ENCODE results near the gene NPPA. TPM values are rescaled to one million over a fixed set of nuclear protein-coding genes. Genes with fewer than 3 reads are reported as not detected.

NPPA gene
- total RNA-seq, 6 experiments from 2014 or later: 0.27 to 2.3 (median 1.3) TPM; not detected in 2

DNA sequence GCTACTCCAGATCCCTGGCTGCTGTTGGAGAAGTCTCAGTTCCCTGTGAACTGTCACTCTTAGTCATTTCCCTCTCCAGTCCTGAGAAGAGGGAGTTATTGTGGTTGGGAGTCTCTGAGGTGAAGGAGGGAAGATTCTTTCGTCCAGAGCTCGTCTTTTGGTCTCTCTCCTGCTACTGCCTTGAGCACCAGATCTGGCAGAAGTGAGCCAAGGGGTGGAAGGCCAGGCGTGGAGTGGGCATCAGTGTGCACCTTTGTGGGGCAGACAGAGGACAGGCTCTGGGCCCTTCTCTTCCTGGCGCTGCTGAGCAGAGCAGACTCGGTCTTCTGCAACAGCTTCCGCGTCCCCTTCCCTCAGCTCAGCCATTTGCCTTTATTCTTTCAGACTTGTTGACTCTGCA, 22.5 kb downstream of the NPPA start:
- H3K4me1 ChIP-seq: no peaks in the 10 kb centered on the region
- H3K27me3 ChIP-seq: no peaks in the 10 kb centered on the region
- H3K9me3 ChIP-seq: no peaks in the 10 kb centered on the region
- WGBS (ENCODE audit: insufficient coverage, low coverage, low lambda C conversion rate, missing lambda C conversion rate): 87% methylated on average over 6 of the region's 7 CpGs
- no peak overlapping the region for H3K27ac ChIP-seq
- TF ChIP-seq, protein P1, sequence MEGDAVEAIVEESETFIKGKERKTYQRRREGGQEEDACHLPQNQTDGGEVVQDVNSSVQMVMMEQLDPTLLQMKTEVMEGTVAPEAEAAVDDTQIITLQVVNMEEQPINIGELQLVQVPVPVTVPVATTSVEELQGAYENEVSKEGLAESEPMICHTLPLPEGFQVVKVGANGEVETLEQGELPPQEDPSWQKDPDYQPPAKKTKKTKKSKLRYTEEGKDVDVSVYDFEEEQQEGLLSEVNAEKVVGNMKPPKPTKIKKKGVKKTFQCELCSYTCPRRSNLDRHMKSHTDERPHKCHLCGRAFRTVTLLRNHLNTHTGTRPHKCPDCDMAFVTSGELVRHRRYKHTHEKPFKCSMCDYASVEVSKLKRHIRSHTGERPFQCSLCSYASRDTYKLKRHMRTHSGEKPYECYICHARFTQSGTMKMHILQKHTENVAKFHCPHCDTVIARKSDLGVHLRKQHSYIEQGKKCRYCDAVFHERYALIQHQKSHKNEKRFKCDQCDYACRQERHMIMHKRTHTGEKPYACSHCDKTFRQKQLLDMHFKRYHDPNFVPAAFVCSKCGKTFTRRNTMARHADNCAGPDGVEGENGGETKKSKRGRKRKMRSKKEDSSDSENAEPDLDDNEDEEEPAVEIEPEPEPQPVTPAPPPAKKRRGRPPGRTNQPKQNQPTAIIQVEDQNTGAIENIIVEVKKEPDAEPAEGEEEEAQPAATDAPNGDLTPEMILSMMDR (IDR thresholded peaks at IDR 0.05): no peak
- no peak for TF ChIP-seq POLR2A (IDR thresholded peaks at IDR 0.05)
- intact Hi-C loops (cut with DNase I): no loop called here
- ATAC-seq (no peak), DNase-seq (no peak)
- H3K4me3 ChIP-seq: no peak overlapping the region
- H3K36me3 ChIP-seq: peaks cover 0 to 82% (median 18%) of the 10 kb centered on the region in 4 donors

- TF ChIP-seq, protein P1 (IDR thresholded peaks at IDR 0.05): no peak
- TF ChIP-seq POLR2A (IDR thresholded peaks at IDR 0.05): no peak
- Histone ChIP-seq H3K4me3 (no peak overlapping the region), H3K36me3 (peaks cover 0 to 84% (median 22%) of the 10 kb centered on the region in 4 donors), H3K27ac (no peak overlapping the region), H3K9me3 (no peaks in the 10 kb centered on the region), H3K27me3 (no peaks in the 10 kb centered on the region), H3K4me1 (no peaks in the 10 kb centered on the region)
- intact Hi-C loops (cut with DNase I): no loop called here
- 80% methylated on average over 11 of the region's 17 CpGs for WGBS (ENCODE audit: insufficient coverage, low coverage, low lambda C conversion rate, missing lambda C conversion rate)
- no peak for DNase-seq
- ATAC-seq: no peak
Observed at GRCh38 chr1:11823366-11824137, 24.0 kb downstream of the NPPA start.

- Histone ChIP-seq H3K27me3 (no peaks in the 10 kb centered on the region), H3K27ac (no peak overlapping the region), H3K4me3 (no peak overlapping the region), H3K36me3 (peaks cover 0 to 85% (median 24%) of the 10 kb centered on the region in 4 donors), H3K4me1 (no peaks in the 10 kb centered on the region), H3K9me3 (no peaks in the 10 kb centered on the region)
- no peak for TF ChIP-seq POLR2A (IDR thresholded peaks at IDR 0.05)
- TF ChIP-seq, protein P1 (IDR thresholded peaks at IDR 0.05): no peak
- WGBS (ENCODE audit: insufficient coverage, low coverage, low lambda C conversion rate, missing lambda C conversion rate): 78% methylated on average over 3 of the region's 3 CpGs
- DNase-seq (no peak), ATAC-seq (no peak)
- intact Hi-C loops (cut with DNase I): no loop called here
Observed at GRCh38 chr1:11822091-11822490, 25.5 kb downstream of the NPPA start.

- 86% methylated on average over 5 of the region's 12 CpGs for WGBS (ENCODE audit: insufficient coverage, low coverage, low lambda C conversion rate, missing lambda C conversion rate)
- DNase-seq: no peak
- TF ChIP-seq POLR2A (IDR thresholded peaks at IDR 0.05): no peak
- TF ChIP-seq, protein P1 (IDR thresholded peaks at IDR 0.05): no peak
- no peak for ATAC-seq
- Histone ChIP-seq H3K36me3 (peaks cover 7 to 67% (median 28%) of the 10 kb centered on the region in 4 donors), H3K4me3 (no peak overlapping the region), H3K4me1 (no peaks in the 10 kb centered on the region), H3K9me3 (no peaks in the 10 kb centered on the region), H3K27me3 (no peaks in the 10 kb centered on the region), H3K27ac (no peak overlapping the region)
- intact Hi-C loops (cut with DNase I): no loop called here
Observed at GRCh38 chr1:11817192-11817591, 30.4 kb downstream of the NPPA start.
